Upper lobe of right lung (tissue), 1 donor: ENCODE measurements around the gene USP24. TPM values are rescaled to one million over a fixed set of nuclear protein-coding genes. Genes with fewer than 3 reads are reported as not detected.
A peak's percentile ranks its signal among the peaks of the same experiment; 100 is the strongest.

Experiments used
- ATAC-seq: fragments of 200-7000 bp; cut with Tn5 transposase; one replicate; pipeline ENCODE4 v1.9.1; 2020; ENCODE audit warnings: mild to moderate bottlenecking, moderate library complexity
- DNase-seq: peaks from one replicate; pipeline ENCODE4 v3.0.0-alpha.2; 2020
- H3K27ac ChIP-seq: fragments of 200-600 bp; one replicate; pipeline ENCODE4 v1.8.0; 2022
- H3K27me3 ChIP-seq: fragments of 200-600 bp; one replicate; pipeline ENCODE4 v1.8.0; 2022; ENCODE audit warnings: mild to moderate bottlenecking
- H3K36me3 ChIP-seq: fragments of 200-600 bp; one replicate; pipeline ENCODE4 v1.8.0; 2022
- H3K4me1 ChIP-seq: fragments of 200-600 bp; one replicate; pipeline ENCODE4 v1.8.0; 2022
- H3K4me3 ChIP-seq: fragments of 200-600 bp; one replicate; pipeline ENCODE4 v1.8.0; 2022; ENCODE audit warnings: mild to moderate bottlenecking
- H3K9me3 ChIP-seq: fragments of 200-600 bp; one replicate; pipeline ENCODE4 v1.8.0; 2022
- CTCF ChIP-seq: fragments of 200-600 bp; IDR thresholded peaks from one replicate; pipeline ENCODE4 v1.8.0; 2022; ENCODE audit warnings: antibody characterized with exemption
- intact Hi-C: fragments of 100-400 bp; cut with DNase I; formaldehyde crosslinking; loops from one replicate; pipeline ENCODE4 v1.11.0; 2022
- total RNA-seq: library from RNA; stranded (reverse); fragmentation: NEBNext Ultra II Directional; extraction: Animal tissue kit (Norgen Biotek cat#: 25700); gene quantifications from one replicate; pipeline ENCODE4 v1.2.1, GENCODE V29; 2021
- donor health status: DM: no; HTN: yes; CAD: no; lungs with severe emphysema.

Gene USP24
- total RNA-seq, 1 donor from 2014 or later: 39.5 TPM

- no peak overlapping the region for H3K4me3 ChIP-seq
- TF ChIP-seq CTCF: no peak
- no peak overlapping the region for H3K27ac ChIP-seq
- H3K4me1 ChIP-seq: peaks cover 13% of the 10 kb centered on the region
- DNase-seq: peak; percentile 65
- peaks cover 32% of the 10 kb centered on the region for H3K36me3 ChIP-seq
- intact Hi-C loops: no loop called here
- H3K27me3 ChIP-seq: no peaks in the 10 kb centered on the region
- no peaks in the 10 kb centered on the region for H3K9me3 ChIP-seq
- peak; percentile 79 for ATAC-seq
Measured at GRCh38 chr1:55064861-55065263, 150.3 kb downstream of the USP24 start.

GRCh38 chr1:55064071-55064581, 151.0 kb downstream of the USP24 start:
- Histone ChIP-seq H3K27ac (no peak overlapping the region), H3K9me3 (no peaks in the 10 kb centered on the region), H3K27me3 (no peaks in the 10 kb centered on the region), H3K4me1 (peaks cover 13% of the 10 kb centered on the region), H3K4me3 (no peak overlapping the region), H3K36me3 (peaks cover 26% of the 10 kb centered on the region)
- intact Hi-C loops: no loop called here
- no peak for TF ChIP-seq CTCF
- ATAC-seq: peak; percentile 2
- peak; percentile 55 for DNase-seq

- H3K27ac ChIP-seq: no peak overlapping the region
- no peak for ATAC-seq
- TF ChIP-seq CTCF: no peak
Measured at GRCh38 chr1:55063577-55063942, 151.6 kb downstream of the USP24 start.

GRCh38 chr1:55062801-55063576, 152.2 kb downstream of the USP24 start:
- no peak overlapping the region for H3K27ac ChIP-seq
- H3K4me3 ChIP-seq: no peak overlapping the region
- H3K4me1 ChIP-seq: peaks cover 13% of the 10 kb centered on the region
- H3K27me3 ChIP-seq: no peaks in the 10 kb centered on the region
- no peak for TF ChIP-seq CTCF
- DNase-seq (peak; percentile 60), ATAC-seq (no peak)
- intact Hi-C loops: no loop called here
- peaks cover 15% of the 10 kb centered on the region for H3K36me3 ChIP-seq
- no peaks in the 10 kb centered on the region for H3K9me3 ChIP-seq

More at GRCh38 chr1:55063577-55063942, 151.6 kb downstream of the USP24 start:
- no peak overlapping the region for H3K4me3 ChIP-seq
- peaks cover 13% of the 10 kb centered on the region for H3K4me1 ChIP-seq
- H3K9me3 ChIP-seq: no peaks in the 10 kb centered on the region
- peaks cover 21% of the 10 kb centered on the region for H3K36me3 ChIP-seq
- intact Hi-C loops: no loop called here
- H3K27me3 ChIP-seq: no peaks in the 10 kb centered on the region
- DNase-seq: peak; percentile 62

- TF ChIP-seq CTCF: no peak
- peak; percentile 51 for ATAC-seq
- no peak overlapping the region for H3K27ac ChIP-seq
Measured at GRCh38 chr1:55061706-55062321, 153.3 kb downstream of the USP24 start.

More at GRCh38 chr1:55061706-55062321, 153.3 kb downstream of the USP24 start:
- Histone ChIP-seq H3K9me3 (no peaks in the 10 kb centered on the region), H3K4me1 (peaks cover 13% of the 10 kb centered on the region), H3K4me3 (no peak overlapping the region), H3K27me3 (no peaks in the 10 kb centered on the region), H3K36me3 (peaks cover 3% of the 10 kb centered on the region)
- intact Hi-C loops: no loop called here
- DNase-seq: peak; percentile 65
